ENCODE results near the gene DLX2.
"Not testable (repeated sequence)": the region's sequence is repeated elsewhere in the genome, so short reads cannot be mapped to it uniquely, and the experiment has no call there.

The DLX2 gene

GRCh38 chr2:172082105-172082943 lies 20.4 kb downstream of the DLX2 start:
- DNase-seq, result no peak

GRCh38 chr2:172081221-172082022 lies 21.3 kb downstream of the DLX2 start:
- no peak for DNase-seq

DNA sequence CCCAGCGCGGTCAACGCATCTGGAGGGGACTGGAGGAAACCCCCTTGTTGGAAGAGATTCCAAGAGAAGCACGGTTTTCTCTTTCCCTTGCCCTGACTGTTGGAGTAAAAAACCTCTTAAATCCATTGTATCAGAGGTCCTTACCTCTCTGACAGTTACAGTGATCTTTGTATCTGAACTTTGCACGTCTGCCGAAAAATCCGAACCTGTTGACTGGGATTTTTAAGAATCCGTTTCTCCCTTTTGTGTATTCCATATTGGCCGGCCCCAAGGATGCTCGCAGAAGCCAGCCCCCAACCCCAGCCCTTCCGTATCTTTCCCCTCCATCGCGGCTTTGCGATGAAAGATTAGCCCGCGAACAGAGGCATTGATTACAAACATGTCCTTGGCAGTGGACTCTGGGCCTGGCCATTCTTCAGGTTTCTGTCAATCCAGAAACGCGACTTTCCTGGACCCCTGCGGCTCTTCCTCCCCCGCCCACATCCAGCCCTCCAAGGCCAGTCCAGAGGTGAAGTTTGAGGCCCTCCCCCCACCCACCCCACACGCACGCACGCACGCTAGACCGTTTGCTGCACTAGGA lies 22.0 kb downstream of the DLX2 start:
- DNase-seq, result no peak

- no peak for DNase-seq
Observed at GRCh38 chr2:172079838-172080640, 22.7 kb downstream of the DLX2 start.

GRCh38 chr2:172079416-172079815 lies 23.3 kb downstream of the DLX2 start:
- no peak for DNase-seq

- no peak for DNase-seq
Observed at GRCh38 chr2:172074254-172074653, 28.4 kb downstream of the DLX2 start.

- DNase-seq, result no peak
Observed at GRCh38 chr2:172073518-172073917, 29.2 kb downstream of the DLX2 start.

DNA sequence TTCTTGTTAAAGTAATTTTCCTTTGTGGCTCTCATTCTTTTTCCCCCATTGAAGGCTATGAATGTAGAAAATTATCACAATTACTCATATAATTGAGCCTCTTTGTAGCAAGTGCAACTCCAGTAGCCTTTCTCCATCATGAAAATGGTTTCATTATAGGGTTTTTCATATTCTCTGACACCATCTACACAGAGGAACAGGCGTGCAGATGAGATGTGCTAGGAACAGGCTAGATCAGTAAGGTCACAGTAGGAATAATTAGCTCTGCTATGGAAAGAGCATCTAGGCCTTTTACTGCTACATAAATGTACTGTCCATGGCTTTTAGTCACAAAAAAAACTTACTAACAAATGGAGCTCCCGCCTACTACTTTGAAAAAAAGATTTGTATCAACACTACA lies 30.0 kb downstream of the DLX2 start:
- DNase-seq, result no peak

DNA sequence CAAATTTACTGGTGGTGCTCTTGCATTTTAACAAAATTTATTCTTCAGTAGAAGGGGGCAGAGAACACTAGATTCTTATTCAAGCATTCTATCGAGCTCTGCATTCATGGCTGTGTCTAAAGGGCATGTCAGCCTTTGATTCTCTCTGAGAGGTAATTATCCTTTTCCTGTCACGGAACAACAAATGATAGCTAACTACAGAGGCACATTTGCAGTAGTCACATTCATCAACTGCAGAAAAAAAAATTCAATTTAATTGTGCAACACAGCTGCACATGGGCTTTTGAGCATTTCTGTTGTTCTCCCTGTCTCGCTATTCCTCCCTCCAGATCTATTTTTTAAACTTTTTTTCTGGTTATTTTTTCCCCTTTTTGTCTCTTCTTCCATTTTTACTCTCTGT lies 30.4 kb downstream of the DLX2 start:
- DNase-seq, result no peak

GRCh38 chr2:172070936-172071335 lies 31.8 kb downstream of the DLX2 start:
- DNase-seq, result no peak

DNA sequence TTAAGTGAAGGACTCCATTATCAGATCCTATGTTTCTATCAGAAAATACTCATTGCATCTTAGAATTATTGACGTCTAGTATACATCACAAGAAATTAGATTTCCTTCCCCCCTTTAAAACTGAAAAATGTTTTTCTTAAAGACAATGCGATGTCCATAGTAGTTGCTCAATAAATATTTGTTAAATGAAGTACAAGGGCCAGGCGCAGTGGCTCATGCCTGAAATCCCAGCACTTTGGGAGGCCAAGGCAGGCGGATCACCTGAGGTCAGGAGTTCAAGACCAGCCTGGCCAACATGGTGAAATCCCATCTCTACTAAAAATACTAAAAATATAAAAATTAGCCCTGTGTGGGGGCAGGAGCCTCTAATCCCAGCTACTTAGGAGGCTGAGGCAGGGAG lies 34.8 kb downstream of the DLX2 start:
- DNase-seq, result not testable (repeated sequence)

- DNase-seq, result no peak
Observed at GRCh38 chr2:172066394-172066886, 36.3 kb downstream of the DLX2 start.

DNA sequence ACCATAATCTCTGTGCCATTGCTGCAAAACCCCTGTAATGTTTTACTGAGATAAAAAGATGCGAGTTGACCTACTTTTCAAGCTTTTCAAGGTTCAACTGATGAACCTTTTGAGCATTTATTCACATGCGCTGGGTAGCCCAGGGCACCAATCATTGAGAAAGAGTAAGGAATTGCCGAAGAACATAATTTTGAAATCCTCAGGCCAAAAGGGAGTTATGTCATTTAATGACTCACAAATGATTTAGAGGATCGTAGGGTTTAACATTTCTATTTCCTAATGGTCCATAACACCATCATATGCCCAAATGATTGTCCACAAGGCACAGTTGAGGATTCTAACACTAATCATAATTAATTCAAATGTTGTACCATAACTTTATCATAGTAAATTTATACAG lies 37.6 kb downstream of the DLX2 start:
- no peak for DNase-seq

DNA sequence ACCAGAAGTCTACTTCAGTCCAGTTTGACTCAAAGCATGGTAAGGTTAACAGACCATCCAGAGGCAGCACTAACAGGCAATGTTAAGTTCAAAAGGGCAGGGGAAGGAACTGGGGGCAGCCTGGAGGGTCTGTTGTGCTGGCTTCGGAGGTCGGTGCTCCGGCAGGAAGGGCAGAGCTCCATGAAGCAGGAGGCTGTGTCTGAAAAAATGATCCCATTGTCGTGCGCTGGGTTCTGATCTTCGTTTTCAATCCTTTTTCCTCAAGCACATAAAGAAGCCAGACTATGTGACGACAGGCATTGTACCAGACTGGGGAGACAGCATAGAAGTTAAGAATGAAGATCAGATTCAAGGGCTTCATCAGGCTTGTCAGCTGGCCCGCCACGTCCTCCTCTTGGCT lies 39.3 kb downstream of the DLX2 start:
- DNase-seq, result no peak

GRCh38 chr2:172062402-172063004 lies 40.2 kb downstream of the DLX2 start:
- no peak for DNase-seq

DNA sequence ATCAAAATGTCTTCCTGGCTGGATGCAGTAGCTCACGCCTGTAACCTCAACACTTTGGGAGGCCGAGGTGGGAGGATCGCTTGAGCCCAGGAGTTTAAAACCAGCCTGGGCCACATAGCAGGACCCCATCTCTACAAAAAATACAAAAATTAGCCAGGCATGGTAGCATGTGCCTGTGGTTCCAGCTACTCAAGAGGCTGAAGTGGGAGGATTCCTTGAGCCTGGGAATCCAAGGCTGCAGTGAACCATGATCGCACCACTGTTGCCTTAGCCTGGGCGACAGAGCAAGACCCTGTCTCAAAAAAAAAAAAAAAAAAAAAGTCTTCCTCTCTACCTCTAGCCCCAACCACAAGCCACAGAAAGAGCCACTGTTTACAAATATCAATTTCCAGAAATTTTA lies 42.6 kb downstream of the DLX2 start:
- not testable (repeated sequence) for DNase-seq

GRCh38 chr2:172058660-172059059 lies 44.0 kb downstream of the DLX2 start:
- no peak for DNase-seq

DNA sequence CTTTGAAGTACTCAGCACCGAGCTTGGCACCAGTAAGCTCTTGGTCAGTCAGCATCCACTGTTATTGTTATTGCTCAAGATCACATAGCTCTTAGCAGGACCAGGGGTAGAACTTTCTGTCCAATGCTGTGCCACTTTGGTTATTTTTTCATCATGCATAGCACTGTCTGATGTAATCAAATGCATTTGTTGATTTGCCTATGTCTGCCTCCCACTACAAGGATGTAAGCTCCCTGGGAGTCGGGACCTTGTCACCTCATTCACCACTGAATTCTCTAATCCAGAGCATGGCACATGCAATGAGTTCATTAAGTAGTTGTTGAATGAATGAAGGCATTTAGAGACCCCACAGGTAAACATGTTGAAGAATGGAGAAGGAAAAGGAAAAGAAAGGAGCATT lies 46.4 kb downstream of the DLX2 start:
- no peak for DNase-seq

GRCh38 chr2:172053486-172053885 lies 49.2 kb downstream of the DLX2 start:
- DNase-seq, result no peak

DNA sequence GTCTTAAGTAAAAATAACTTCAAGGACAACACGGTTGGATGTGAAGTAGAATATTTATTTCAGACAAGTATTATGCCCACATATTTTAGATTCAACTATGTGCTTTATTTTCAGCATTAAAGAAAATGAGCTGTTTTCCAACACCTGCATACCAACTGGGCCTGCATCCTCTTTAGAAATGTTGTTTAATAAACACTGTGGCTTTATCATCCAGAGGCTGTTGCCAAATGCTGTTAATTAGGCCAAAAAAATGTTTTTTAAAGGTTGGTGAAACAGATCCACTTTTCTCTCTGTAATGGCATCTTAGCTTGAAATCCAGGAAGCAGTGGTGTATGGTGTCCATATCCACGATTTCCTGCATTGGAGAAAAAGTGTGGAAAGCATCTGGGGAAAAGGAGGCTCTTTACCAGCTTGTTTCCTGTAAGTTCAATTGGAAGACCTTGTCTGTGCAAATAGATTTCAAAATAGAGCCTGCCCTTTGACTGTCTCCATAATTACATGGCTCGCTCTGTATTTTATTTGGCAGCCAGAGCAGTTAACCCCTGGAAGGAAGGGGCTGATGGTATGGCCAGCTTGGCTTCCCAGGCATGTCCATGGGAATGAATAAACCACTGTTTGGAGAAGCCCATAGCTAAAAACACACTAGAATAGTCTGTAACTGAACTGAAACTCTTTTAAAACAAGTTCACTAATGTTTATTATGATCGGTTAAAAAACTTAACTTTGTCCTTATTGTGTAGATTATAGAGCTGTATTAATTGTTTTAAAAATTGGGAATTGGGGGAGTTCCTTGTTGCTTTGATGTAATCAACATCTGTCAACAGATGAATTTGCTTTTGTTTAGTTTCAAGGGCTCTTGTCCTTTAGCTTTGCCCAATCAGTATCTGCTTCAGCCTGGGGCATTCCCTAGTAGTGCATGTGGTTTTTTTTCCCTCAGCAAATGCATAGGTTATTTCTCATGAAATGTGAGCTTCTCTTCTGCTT lies 50.4 kb downstream of the DLX2 start:
- DNase-seq, result peak; percentile 37

Data from right hindlimb (tissue), 1 donor.